LNCaP clone FGC (cell line): ENCODE results near the gene DMKN.

Experiments used
- DNase-seq: peaks from one replicate; pipeline ENCODE4 v3.0.0-alpha.2; 2011; ENCODE audit warnings: low read depth
- H3K4me3 ChIP-seq: 2 replicates; pipeline ENCODE4 v1.5.1; 2011; ENCODE audit warnings: mild to moderate bottlenecking, low read depth, low read length, control low read depth
- TF ChIP-seq, protein P1 (sequence below): IDR thresholded peaks from 2 replicates; pipeline ENCODE4 v1.5.1; 2012; ENCODE audit warnings: mild to moderate bottlenecking; ENCODE audit not compliant: control insufficient read depth, insufficient read depth; ENCODE audit errors: extremely low read depth

Gene DMKN

GRCh38 chr19:35513628-35514281 is at the start of gene DMKN:
Gene DMKN (minus strand): TSS chr19:35513649. CDS start chr19:35513475, 174 bp downstream.
- TF ChIP-seq, protein P1, sequence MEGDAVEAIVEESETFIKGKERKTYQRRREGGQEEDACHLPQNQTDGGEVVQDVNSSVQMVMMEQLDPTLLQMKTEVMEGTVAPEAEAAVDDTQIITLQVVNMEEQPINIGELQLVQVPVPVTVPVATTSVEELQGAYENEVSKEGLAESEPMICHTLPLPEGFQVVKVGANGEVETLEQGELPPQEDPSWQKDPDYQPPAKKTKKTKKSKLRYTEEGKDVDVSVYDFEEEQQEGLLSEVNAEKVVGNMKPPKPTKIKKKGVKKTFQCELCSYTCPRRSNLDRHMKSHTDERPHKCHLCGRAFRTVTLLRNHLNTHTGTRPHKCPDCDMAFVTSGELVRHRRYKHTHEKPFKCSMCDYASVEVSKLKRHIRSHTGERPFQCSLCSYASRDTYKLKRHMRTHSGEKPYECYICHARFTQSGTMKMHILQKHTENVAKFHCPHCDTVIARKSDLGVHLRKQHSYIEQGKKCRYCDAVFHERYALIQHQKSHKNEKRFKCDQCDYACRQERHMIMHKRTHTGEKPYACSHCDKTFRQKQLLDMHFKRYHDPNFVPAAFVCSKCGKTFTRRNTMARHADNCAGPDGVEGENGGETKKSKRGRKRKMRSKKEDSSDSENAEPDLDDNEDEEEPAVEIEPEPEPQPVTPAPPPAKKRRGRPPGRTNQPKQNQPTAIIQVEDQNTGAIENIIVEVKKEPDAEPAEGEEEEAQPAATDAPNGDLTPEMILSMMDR: 0 out of 2 replicates have a peak, but pooled peaks have one; percentile 14
- no peak for DNase-seq

GRCh38 chr19:35562776-35563175 is 49.3 kb upstream of the DMKN start:
- no peak for DNase-seq
- TF ChIP-seq, protein P1: no peak
- H3K4me3 ChIP-seq: no peak overlapping the region

More at GRCh38 chr19:35513628-35514281, at the start of gene DMKN:
- no peak within 1 kb of the TSS for H3K4me3 ChIP-seq

- TF ChIP-seq, protein P1: no peak
- DNase-seq: no peak
- H3K4me3 ChIP-seq: no peak overlapping the region
Observed at GRCh38 chr19:35562336-35562735, 48.9 kb upstream of the DMKN start.

DNA sequence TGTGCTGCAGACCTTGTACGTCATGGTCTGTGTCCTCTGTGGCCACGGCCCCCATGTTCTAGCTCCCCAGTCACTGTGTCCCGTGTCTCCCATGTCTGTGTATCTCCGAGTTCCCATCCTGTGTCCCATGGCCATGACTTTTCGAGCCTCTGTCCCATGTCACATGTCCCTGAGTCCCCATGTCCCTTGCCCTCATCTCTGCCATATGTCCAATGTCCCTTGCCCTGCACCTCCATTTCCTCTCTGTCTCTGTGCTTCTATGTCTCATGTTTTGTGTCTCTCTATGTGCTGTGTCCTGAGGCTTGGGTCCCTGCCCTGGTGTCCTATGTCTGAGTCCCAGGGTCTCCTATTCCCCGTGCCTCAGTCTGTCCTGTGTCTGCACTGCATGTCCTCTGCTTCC is 48.0 kb upstream of the DMKN start:
- TF ChIP-seq, protein P1: no peak

DNA sequence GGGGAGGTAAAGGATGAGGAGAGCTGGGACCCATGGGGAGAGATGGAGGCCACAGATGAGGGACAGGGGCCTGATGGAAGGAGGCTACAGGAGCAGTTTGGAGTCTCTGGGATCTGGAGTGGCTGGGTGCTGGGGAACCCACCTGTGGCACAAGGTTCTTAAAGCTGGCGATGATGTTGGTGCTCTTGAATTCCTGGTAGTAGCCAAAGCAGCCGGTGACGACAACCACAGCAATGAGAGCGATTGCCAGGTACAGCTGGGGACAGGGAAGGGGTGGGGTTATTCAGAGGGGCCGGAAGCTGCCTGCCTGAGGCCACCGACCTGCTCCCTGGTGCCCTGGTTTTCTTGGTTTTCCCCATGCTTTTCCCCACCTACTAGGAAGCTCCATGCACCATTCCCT is 47.2 kb upstream of the DMKN start:
- no peak overlapping the region for H3K4me3 ChIP-seq

More for the DNA sequence above, 48.0 kb upstream of the DMKN start:
- no peak overlapping the region for H3K4me3 ChIP-seq
- no peak for DNase-seq

DNA sequence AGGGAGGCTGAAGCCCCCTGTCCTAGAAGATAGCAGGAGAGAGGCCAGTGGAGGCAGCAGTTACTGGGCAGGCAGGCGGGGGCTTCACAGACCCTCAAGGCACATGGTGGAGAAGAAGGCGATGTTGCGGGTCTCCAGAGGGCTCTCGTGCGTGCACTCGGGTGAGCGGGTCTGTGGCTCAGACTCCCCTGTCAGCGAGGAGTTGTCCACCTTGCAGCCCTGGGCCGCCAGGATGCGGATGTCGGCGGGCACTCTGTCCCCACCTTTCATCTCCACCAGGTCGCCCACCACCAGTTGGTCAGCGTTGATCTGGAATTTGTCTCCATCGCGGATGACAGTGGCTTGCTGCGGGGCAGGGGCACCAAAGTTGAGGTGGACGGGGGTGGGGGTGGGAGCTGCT is 46.8 kb upstream of the DMKN start:
- TF ChIP-seq, protein P1: no peak
- no peak for DNase-seq
- no peak overlapping the region for H3K4me3 ChIP-seq

More for the DNA sequence above, 47.2 kb upstream of the DMKN start:
- DNase-seq: no peak
- TF ChIP-seq, protein P1: no peak

DNA sequence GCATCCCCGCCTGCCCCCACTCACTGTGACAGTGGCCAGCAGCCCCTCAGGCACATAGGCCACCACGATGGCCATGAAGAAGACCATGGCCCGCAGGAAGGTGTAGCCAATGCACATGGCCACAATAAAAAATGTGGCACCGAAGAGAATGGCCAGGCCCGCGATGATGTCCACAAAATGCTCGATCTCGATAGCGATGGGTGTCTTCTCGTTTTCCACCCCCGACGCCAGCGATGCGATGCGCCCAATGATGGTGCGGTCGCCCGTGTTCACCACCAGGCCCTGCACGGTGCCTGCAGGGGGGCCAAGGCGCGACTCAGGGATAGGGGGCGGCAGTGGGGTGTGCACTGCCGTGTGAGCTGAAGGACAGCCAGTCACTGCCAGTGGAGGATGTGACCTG is 46.3 kb upstream of the DMKN start:
- DNase-seq: no peak
- TF ChIP-seq, protein P1: no peak
- no peak overlapping the region for H3K4me3 ChIP-seq
